22Rv1 (cell line): ENCODE measurements around the gene RAB5B.

Experiments
- H3K27ac ChIP-seq: fragments of 450-650 bp; 2 replicates; pipeline ENCODE4 v1.5.1; 2017
- ZFX ChIP-seq: fragments of 450-650 bp; IDR thresholded peaks from 2 replicates; pipeline ENCODE4 v1.6.1; 2017; ENCODE audit warnings: antibody characterized with exemption, borderline replicate concordance
- TF ChIP-seq, protein P1 (sequence below): fragments of 450-650 bp; IDR thresholded peaks from 2 replicates; pipeline ENCODE4 v1.5.1; 2017; ENCODE audit warnings: mild to moderate bottlenecking

RAB5B gene

DNA sequence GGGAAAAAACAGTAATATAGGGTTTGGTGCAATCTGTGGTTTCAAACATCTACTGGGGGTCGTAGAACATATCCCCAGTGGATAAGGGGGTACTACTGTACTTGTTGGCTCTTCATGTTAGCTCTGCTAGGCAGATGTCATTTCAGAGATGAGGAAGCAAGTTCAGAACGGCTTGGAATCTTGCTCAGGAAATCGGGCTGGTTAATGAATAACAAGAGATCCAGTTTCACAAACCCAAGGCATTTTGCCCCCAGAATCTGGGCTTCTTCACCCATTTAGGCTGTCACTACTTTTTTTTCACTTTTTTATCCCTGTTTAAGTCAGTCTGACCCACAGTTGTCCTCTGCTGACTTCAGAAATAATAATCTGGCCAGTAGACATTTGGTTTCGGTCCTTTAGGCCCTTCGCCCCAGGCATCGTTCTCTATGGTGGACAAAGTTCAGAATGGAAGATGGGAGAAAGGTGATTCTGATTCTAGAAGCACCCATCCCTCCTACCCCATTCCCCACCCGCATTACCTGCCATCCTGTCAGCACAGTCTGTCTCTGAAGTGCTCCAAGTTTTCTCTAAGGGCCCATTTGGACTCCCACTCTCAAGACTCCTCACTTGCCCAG, 27.7 kb downstream of the RAB5B start:
- TF ChIP-seq, protein P1, sequence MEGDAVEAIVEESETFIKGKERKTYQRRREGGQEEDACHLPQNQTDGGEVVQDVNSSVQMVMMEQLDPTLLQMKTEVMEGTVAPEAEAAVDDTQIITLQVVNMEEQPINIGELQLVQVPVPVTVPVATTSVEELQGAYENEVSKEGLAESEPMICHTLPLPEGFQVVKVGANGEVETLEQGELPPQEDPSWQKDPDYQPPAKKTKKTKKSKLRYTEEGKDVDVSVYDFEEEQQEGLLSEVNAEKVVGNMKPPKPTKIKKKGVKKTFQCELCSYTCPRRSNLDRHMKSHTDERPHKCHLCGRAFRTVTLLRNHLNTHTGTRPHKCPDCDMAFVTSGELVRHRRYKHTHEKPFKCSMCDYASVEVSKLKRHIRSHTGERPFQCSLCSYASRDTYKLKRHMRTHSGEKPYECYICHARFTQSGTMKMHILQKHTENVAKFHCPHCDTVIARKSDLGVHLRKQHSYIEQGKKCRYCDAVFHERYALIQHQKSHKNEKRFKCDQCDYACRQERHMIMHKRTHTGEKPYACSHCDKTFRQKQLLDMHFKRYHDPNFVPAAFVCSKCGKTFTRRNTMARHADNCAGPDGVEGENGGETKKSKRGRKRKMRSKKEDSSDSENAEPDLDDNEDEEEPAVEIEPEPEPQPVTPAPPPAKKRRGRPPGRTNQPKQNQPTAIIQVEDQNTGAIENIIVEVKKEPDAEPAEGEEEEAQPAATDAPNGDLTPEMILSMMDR: no peak
- TF ChIP-seq ZFX: no peak
- H3K27ac ChIP-seq: peak overlapping the region; percentile 97

DNA sequence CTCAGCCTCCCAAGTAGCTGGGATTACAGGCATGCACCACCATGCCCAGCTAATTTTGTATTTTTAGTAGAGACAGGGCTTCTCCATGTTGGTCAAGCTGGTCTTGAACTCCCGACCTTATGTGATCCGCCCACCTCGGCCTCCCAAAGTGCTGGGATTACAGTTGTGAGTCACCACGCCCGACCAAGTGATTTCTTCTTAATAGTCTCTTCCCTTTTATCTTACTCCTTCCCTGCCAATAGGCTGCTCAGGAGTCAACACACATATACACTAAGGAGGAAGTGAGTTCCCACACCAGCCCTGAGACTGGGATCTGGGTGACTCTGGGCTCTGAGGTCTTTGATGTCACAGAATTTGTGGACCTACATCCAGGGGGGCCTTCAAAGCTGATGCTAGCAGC, 29.5 kb downstream of the RAB5B start:
- H3K27ac ChIP-seq: peak overlapping the region; percentile 97

DNA sequence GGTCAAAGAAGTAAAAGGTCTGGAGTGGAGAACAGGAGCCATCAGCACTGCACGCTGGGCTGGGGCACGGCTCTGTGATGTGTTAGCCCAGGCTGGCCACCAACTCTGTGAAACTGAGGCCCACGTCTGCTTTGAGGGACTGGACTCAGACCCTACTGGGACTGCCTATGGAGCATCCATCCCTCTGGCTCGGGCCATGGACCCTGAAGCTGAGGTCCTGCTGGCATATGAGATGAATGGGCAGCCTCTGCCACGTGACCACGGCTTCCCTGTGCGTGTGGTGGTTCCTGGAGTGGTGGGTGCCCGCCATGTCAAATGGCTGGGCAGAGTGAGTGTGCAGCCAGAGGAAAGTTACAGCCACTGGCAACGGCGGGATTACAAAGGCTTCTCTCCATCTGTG, 30.3 kb downstream of the RAB5B start:
- H3K27ac ChIP-seq: peak overlapping the region; percentile 97
- TF ChIP-seq, protein P1: no peak
- no peak for TF ChIP-seq ZFX

DNA sequence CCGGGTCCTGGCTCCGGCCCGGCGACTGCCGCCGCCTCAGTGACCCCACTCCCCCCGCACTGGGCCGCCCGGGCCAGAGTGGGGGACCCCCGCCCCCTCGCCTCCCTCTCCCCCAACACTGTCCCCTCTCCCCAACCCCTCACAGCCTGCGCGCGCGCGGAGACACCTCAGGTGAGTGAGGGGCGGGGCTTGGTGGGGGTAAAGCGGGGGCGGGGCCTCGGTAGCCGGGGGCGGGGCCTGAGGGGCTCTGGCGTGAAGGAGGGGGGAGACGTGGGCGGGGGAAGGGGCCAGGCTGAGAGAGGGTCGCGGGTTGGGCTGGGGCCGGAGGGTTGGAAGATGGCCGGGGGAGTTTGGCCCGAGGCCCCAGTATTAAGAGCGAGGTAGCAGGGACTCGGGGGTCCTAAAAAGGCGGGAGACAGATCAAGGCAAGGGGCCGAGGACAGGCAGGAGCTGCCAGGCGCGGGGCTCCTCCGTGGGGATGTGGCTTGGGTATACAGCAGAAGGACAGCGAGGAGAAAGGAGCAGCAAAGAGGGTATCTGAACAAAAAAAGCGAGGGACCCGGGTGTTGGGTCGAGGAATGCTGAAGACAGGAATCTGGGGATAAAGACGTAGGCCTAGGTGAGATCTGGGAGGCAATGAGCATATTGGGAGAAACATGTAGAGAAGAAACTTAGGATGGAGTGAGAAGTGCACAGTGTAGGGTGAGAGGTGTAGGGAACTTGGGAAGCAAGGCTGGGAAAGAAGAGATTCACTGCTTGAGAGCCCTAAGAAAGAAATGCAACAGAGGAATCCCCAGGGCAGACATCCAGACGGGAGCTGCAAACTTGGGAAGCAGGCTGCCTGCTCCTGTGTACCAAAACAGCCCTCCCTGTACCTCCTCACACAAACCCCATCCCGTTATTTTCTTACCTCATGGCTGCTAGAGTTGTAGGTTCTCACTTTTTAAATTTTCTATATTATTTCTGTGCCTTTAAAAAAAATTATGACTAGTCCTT, 34.0 kb downstream of the RAB5B start:
- TF ChIP-seq ZFX: no peak
- TF ChIP-seq, protein P1: no peak
- H3K27ac ChIP-seq: peak overlapping the region; percentile 97

DNA sequence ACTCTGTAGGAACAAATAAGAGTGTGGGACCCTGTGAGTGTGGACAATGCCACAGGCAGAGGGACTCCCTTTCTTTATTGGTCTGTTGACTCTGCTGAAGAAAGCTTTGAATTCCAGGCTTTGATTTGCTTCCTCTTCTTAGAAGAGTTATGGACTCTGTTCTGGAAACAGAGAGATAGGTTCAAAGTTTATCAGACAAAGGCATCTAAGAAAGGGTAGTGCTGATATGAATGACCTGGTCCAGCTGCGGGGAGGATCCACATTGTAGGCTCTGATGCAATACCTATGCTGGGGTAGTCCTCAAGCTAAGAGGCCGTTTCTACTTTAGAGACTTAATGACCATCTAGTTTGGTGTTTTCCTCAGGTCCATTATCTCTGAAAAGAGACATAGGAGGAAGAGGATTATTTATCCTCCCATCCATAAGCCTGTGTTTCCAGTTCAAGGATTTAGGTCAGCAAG, 36.3 kb downstream of the RAB5B start:
- no peak for TF ChIP-seq ZFX
- TF ChIP-seq, protein P1: no peak
- H3K27ac ChIP-seq: no peak overlapping the region

DNA sequence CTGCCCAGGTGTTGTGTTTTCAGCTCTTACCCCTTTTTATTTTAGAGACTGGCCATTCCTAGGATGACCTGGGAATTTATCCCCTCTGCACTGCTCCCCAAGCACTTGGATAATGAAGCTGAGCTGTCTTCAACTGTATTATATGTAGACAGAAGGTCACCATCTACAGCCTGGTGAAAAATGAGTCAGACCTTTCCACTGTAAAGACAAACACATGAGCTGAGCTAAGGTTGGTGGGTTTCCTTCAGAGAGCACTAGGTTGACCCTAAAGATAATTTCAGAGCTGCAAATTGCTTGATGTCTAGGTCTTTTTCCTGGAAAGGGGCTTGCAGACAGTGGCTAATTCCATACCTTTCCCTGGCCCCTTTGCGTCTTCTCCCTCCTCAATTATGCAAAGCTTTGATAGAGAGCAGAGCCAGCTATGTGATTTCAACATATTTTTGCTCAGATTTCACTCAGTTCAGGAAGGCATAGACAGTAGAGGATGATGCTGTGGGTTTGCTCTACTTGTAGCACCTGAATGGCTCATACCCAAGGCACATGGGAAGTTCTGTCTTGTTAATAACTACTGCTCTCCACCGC, 37.7 kb downstream of the RAB5B start:
- H3K27ac ChIP-seq: no peak overlapping the region

DNA sequence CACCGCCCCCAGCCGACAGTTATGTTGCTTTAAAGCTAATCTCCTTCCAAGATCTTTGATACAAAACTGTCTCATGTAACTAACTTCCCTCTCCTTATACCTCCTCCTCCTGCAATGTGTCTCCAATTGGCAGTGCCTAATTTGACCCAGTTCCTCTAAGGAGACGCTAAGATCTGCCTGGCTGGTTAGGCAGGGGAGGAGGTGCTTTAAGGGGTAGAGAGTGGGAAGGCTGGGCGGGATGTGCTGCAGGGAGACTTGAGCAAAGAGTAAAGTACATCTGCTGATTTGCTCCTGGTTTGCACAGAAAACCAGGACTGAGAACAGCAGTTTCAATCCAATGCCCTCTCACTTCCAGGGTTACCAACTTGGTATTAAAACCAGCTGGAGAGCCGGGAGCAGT, 39.6 kb downstream of the RAB5B start:
- H3K27ac ChIP-seq: no peak overlapping the region
- TF ChIP-seq ZFX: no peak
- TF ChIP-seq, protein P1: no peak

More for the DNA sequence above, 37.7 kb downstream of the RAB5B start:
- TF ChIP-seq, protein P1: no peak
- TF ChIP-seq ZFX: no peak
